ENCODE results near the gene RNF144A.

- no peak for TF ChIP-seq CTCF (IDR thresholded peaks at IDR 0.05)
- TF ChIP-seq POLR2A (IDR thresholded peaks at IDR 0.05): no peak
- no peak for TF ChIP-seq EP300 (IDR thresholded peaks at IDR 0.05)
Observed at GRCh38 chr2:6972067-6972710, 55.0 kb downstream of the RNF144A start.

Data from tibial nerve (tissue), 4 donors.